ENCODE data around the gene CABLES2. TPM values are rescaled to one million over a fixed set of nuclear protein-coding genes. Genes with fewer than 3 reads are reported as not detected.

The CABLES2 gene
- total and polyA plus RNA-seq, 10 of the 15 experiments (the other 5 are each of a cell fraction or from before 2014, with no cell fraction given) = 2.2 to 14.9 (median 5.3) TPM

- FAIRE-seq (no peak), ATAC-seq (no peak), DNase-seq (ENCODE audit: low read depth, low spot score) (no peak)
- no peak overlapping the region for H3K4me3 ChIP-seq
- no peak overlapping the region for H2AFZ ChIP-seq (ENCODE audit: control insufficient read depth, low read depth, low read length)
- H3K9me3 ChIP-seq (replicated peaks; ENCODE audit: control insufficient read depth, insufficient read depth, low read length) = no peaks in the 10 kb centered on the region
- no peak overlapping the region for H3K4me2 ChIP-seq (ENCODE audit: control insufficient read depth, insufficient read depth)
- in situ Hi-C loops (cut with MboI) = no loop called here
- H3K9ac ChIP-seq (ENCODE audit: control insufficient read depth, insufficient read depth, low read length) = no peak overlapping the region
- TF ChIP-seq CREB1 (IDR thresholded peaks at IDR 0.05; ENCODE audit: low read depth) (no peak), MTA2 (IDR thresholded peaks at IDR 0.05; ENCODE audit: low read depth) (no peak), HDAC2 (IDR thresholded peaks at IDR 0.05) (no peak), NR2C2 (IDR thresholded peaks at IDR 0.05; ENCODE audit: borderline replicate concordance, control insufficient read depth, insufficient read length, low read depth) (no peak), SMAD5 (IDR thresholded peaks at IDR 0.05; ENCODE audit: low read depth) (no peak), ATF2 (IDR thresholded peaks at IDR 0.05; ENCODE audit: low read length) (no peak), ZNF217 (IDR thresholded peaks at IDR 0.05) (no peak)
- intact Hi-C loops (cut with micrococcal nuclease; ENCODE audit: unreplicated experiment) = no loop called here
- H3K27ac ChIP-seq (ENCODE audit: control insufficient read depth, insufficient read depth) = no peak overlapping the region
- H3K36me3 ChIP-seq (ENCODE audit: control insufficient read depth in 2 of 2, insufficient read depth in 2 of 2, low read length in 1 of 2) = no peaks in the 10 kb centered on the region
- H3K4me1 ChIP-seq (ENCODE audit: control insufficient read depth, insufficient read depth, low read length) = peaks cover 5% of the 10 kb centered on the region
- H3K27me3 ChIP-seq (replicated peaks in 1 of 2; ENCODE audit: control insufficient read depth in 2 of 2, insufficient read depth in 2 of 2, low read length in 1 of 2) = peaks cover 4 to 15% of the 10 kb centered on the region in 2 experiments
- SMC1A ChIA-PET (ENCODE audit: uncharacterized antibody, unreplicated experiment) = no interaction called here
- no peaks in the 10 kb centered on the region for H3K79me2 ChIP-seq (ENCODE audit: control insufficient read depth, insufficient read depth, low read length)
- whole genome bisulfite sequencing (ENCODE audit: insufficient coverage, insufficient replicate concordance, low lambda C conversion rate, missing lambda C conversion rate) = 50% methylated on average over 6 of the region's 8 CpGs
- no TSS peak for BruUV-seq (replicated peaks)
- H4K20me1 ChIP-seq (ENCODE audit: control insufficient read depth, insufficient read depth) = no peaks in the 10 kb centered on the region
- CTCF ChIA-PET = interaction anchor here (0.8 kb wide), 1 partner anchor 134 kb away, joined by 4 read pairs; no protein-coding TSS in a partner anchor
- RAD21 ChIA-PET (ENCODE audit: unreplicated experiment) = no interaction called here
- POLR2A ChIA-PET = no interaction called here
Observed at GRCh38 chr20:62371588-62372041, 35.5 kb downstream of the CABLES2 start.
